Endothelial cell of umbilical vein (primary cell): ENCODE measurements around the gene SPTB. TPM values are rescaled to one million over a fixed set of nuclear protein-coding genes. Genes with fewer than 3 reads are reported as not detected.

ENCODE experiments used
- BruUV-seq: library from RNA; stranded (reverse); fragments of 400-500 nt; replicated peaks from 2 replicates; lab custom pipeline; 2021; lab: Mats Ljungman, UMichigan
- CTCF ChIA-PET: fragments of 300-600, 350-600 bp; sonication (Branson Sonifier 250); formaldehyde crosslinking; loops from one replicate; lab custom pipeline; 2021; ENCODE audit warnings: antibody characterized with exemption, inconsistent platforms; lab: Charles Lee
- POLR2A ChIA-PET: fragments of 300-600, 350-600 bp; sonication (Branson Sonifier 250); formaldehyde crosslinking; loops from one replicate; lab custom pipeline; 2021; ENCODE audit warnings: antibody characterized with exemption, inconsistent platforms; lab: Charles Lee
- DNase-seq: peaks from one replicate; pipeline ENCODE4 v3.0.0-alpha.2; 2011; ENCODE audit warnings: low read depth, low spot score
- FAIRE-seq: peaks from 2 replicates; lab custom pipeline; 2011; peaks lifted over from hg19 to GRCh38; lab: Jason Lieb, UNC
- H2AFZ ChIP-seq: 2 replicates; pipeline ENCODE4 v1.6.0; 2012; ENCODE audit warnings: low read depth, low read length, control low read depth, inconsistent platforms
- H3K27ac ChIP-seq: 2 replicates; pipeline ENCODE4 v1.5.1; 2011; ENCODE audit warnings: low read depth, mild to moderate bottlenecking, control low read depth, low read length, moderate library complexity; ENCODE audit not compliant: insufficient read depth
- H3K27me3 ChIP-seq, 2 experiments: 2 replicates each; pipeline versions ENCODE4 v1.6.0 to v1.6.1; 2011; ENCODE audit warnings: low read length in 2 of 2, mixed read lengths in 1 of 2; ENCODE audit not compliant: control insufficient read depth in 2 of 2, insufficient read depth in 2 of 2
- H3K36me3 ChIP-seq, 2 experiments: 2 replicates in 1 of 2; 3 replicates in 1 of 2; pipeline ENCODE4 v1.5.1; 2011; ENCODE audit warnings: low read length in 2 of 2, mild to moderate bottlenecking in 1 of 2, moderate library complexity in 1 of 2; ENCODE audit not compliant: control insufficient read depth in 2 of 2, insufficient read depth in 2 of 2; ENCODE audit errors: extremely low read depth in 1 of 2
- H3K4me1 ChIP-seq: 3 replicates; pipeline ENCODE4 v1.5.1; 2011; ENCODE audit warnings: mild to moderate bottlenecking, low read length; ENCODE audit not compliant: control insufficient read depth, insufficient read depth; ENCODE audit errors: extremely low read depth
- H3K4me2 ChIP-seq: 2 replicates; pipeline ENCODE4 v1.6.1; 2011; ENCODE audit warnings: low read length, control low read depth, mixed read lengths; ENCODE audit not compliant: insufficient read depth
- H3K4me3 ChIP-seq, 3 experiments: fragments of 200-600 bp in 1 of 3; sonication (generic), shearing (Covaris generic) in 1 of 3; replicated peaks in 1 of 3; 2 replicates each; pipeline ENCODE4 v1.5.1; 2011 to 2016; ENCODE audit warnings: control low read depth in 3 of 3, low read length in 3 of 3, mild to moderate bottlenecking in 2 of 3, inconsistent platforms in 1 of 3, low read depth in 1 of 3, moderate library complexity in 1 of 3; ENCODE audit not compliant: insufficient read depth in 1 of 3
- H3K79me2 ChIP-seq: 2 replicates; pipeline ENCODE4 v1.6.0; 2012; ENCODE audit warnings: low read length, inconsistent platforms; ENCODE audit not compliant: control insufficient read depth, insufficient read depth
- H3K9ac ChIP-seq: replicated peaks from 2 replicates; pipeline ENCODE3; 2011; ENCODE audit warnings: low read length, control low read depth; ENCODE audit not compliant: insufficient read depth; ENCODE audit errors: extremely low read depth
- H3K9me1 ChIP-seq: replicated peaks from 3 replicates; pipeline ENCODE4 v1.6.0; 2011; ENCODE audit warnings: mild to moderate bottlenecking, low read length; ENCODE audit not compliant: control insufficient read depth, insufficient read depth; ENCODE audit errors: extremely low read depth
- H3K9me3 ChIP-seq: replicated peaks from 2 replicates; pipeline ENCODE4 v1.5.1; 2012; ENCODE audit warnings: low read length, inconsistent platforms; ENCODE audit not compliant: control insufficient read depth, insufficient read depth
- H4K20me1 ChIP-seq: replicated peaks from 2 replicates; pipeline ENCODE3; 2011; ENCODE audit warnings: mild to moderate bottlenecking, low read length; ENCODE audit not compliant: control insufficient read depth, insufficient read depth; ENCODE audit errors: extremely low read depth
- CTCF ChIP-seq, 2 donors: IDR thresholded peaks; 1 replicate in 1 of 2; 2 replicates in 1 of 2; pipeline ENCODE4 v1.5.1; 2011; ENCODE audit warnings: low read length in 2 of 2, mild to moderate bottlenecking in 2 of 2, moderate library complexity in 2 of 2, control low read depth in 1 of 2, inconsistent platforms in 1 of 2, low read depth in 1 of 2; ENCODE audit not compliant: insufficient read depth in 1 of 2; ENCODE audit errors: extremely low read depth in 1 of 2
- EZH2 ChIP-seq: IDR thresholded peaks from 2 replicates; pipeline ENCODE4 v1.6.1; 2012; ENCODE audit warnings: borderline replicate concordance, low read depth, mild to moderate bottlenecking, moderate library complexity, low read length, inconsistent platforms; ENCODE audit not compliant: severe bottlenecking
- FOS ChIP-seq: IDR thresholded peaks from 2 replicates; pipeline ENCODE4 v1.6.1; 2011; ENCODE audit warnings: mild to moderate bottlenecking, low read length, moderate library complexity, borderline replicate concordance; ENCODE audit not compliant: insufficient read depth
- GATA2 ChIP-seq: IDR thresholded peaks from 2 replicates; pipeline ENCODE4 v1.7.0; 2011; ENCODE audit warnings: low read depth, mild to moderate bottlenecking, moderate library complexity, mixed read lengths, low read length; ENCODE audit not compliant: insufficient read length, insufficient read depth
- JUN ChIP-seq: IDR thresholded peaks from 2 replicates; pipeline ENCODE4 v1.6.1; 2011; ENCODE audit warnings: borderline replicate concordance, low read depth; ENCODE audit not compliant: insufficient read length, insufficient read depth
- MAX ChIP-seq: IDR thresholded peaks from 2 replicates; pipeline ENCODE4 v1.6.1; 2011; ENCODE audit not compliant: insufficient read depth, insufficient read length
- MYC ChIP-seq: IDR thresholded peaks from one replicate; pipeline ENCODE4 v1.6.1; 2011; ENCODE audit warnings: mild to moderate bottlenecking, low read depth, low read length
- POLR2A ChIP-seq: IDR thresholded peaks from 2 replicates; pipeline ENCODE4 v1.6.1; 2012; ENCODE audit warnings: low read depth, mild to moderate bottlenecking, control low read depth, low read length
- POLR2AphosphoS5 ChIP-seq: IDR thresholded peaks from 2 replicates; pipeline ENCODE4 v1.6.1; 2012; ENCODE audit warnings: low read depth, mild to moderate bottlenecking, control low read depth, low read length, moderate library complexity; ENCODE audit not compliant: insufficient read depth
- dilution Hi-C: fragments of 300-500 bp; cut with MboI; formaldehyde crosslinking; loops from one replicate; pipeline ENCODE4 v1.15.0; 2019; ENCODE audit warnings: low sequenced_read_pairs; ENCODE audit not compliant: extremely low pct_ligation_motif_present
- intact Hi-C: fragments of 100-400 bp; cut with micrococcal nuclease; formaldehyde crosslinking; loops from one replicate; pipeline ENCODE4 v1.10.0; 2022
- polyA plus RNA-seq, 4 experiments: library from polyadenylated mRNA; depleted of rRNA in 3 of 4; stranded (reverse) in 3 of 4; unstranded in 1 of 4; fragments of >200 nt; gene quantifications; 2 replicates each; pipeline versions ENCODE4 v1.2.1 to v1.2.3, GENCODE V29; 2011 to 2012; ENCODE audit warnings: missing spikeins in 1 of 4
- total RNA-seq: library from RNA; stranded (reverse); gene quantifications from 2 replicates; pipeline ENCODE4 v1.2.3, GENCODE V29; 2021

SPTB gene
- total and polyA plus RNA-seq, 2 donors (not counting 3 experiments of a cell fraction or from before 2014, with no cell fraction given), result 0.03 to 0.07 TPM

GRCh38 chr14:64706119-64706592, 173.6 kb downstream of the SPTB start:
- no peaks in the 10 kb centered on the region for H3K9me3 ChIP-seq
- H3K36me3 ChIP-seq, result no peaks in the 10 kb centered on the region
- no peak overlapping the region for H3K4me2 ChIP-seq
- FAIRE-seq (no peak), DNase-seq (no peak)
- no peak overlapping the region for H3K27ac ChIP-seq
- ChIA-PET POLR2A (no interaction called here), CTCF (interaction anchor here (0.6 to 2.1 kb wide), 3 partner anchors 10 to 56 kb away, joined by 3 to 6 read pairs (median 3); no protein-coding TSS in a partner anchor)
- no peak overlapping the region for H2AFZ ChIP-seq
- H3K79me2 ChIP-seq, result peaks cover 5% of the 10 kb centered on the region
- TF ChIP-seq GATA2 (no peak), MYC (no peak), JUN (no peak), CTCF (IDR thresholded peaks at IDR 0.05; ENCODE audit: extremely low read depth in 1 of 2, insufficient read depth in 1 of 2, low read depth in 1 of 2, low read length in 2 of 2) (no peak), POLR2AphosphoS5 (no peak), POLR2A (no peak), FOS (no peak), MAX (no peak), EZH2 (no peak)
- peaks cover 12 to 23% of the 10 kb centered on the region in 2 experiments for H3K27me3 ChIP-seq
- dilution Hi-C loops (no loop called here), intact Hi-C loops (no loop called here)
- H3K9ac ChIP-seq, result no peak overlapping the region
- no peak overlapping the region for H3K4me3 ChIP-seq
- no TSS peak for BruUV-seq
- H3K4me1 ChIP-seq, result peaks cover 21% of the 10 kb centered on the region
- no peaks in the 10 kb centered on the region for H4K20me1 ChIP-seq
- no peaks in the 10 kb centered on the region for H3K9me1 ChIP-seq
